ENCODE data around the gene ITPKB. TPM values are rescaled to one million over a fixed set of nuclear protein-coding genes. Genes with fewer than 3 reads are reported as not detected.

The ITPKB gene
- total RNA-seq = 10 to 100 TPM; 13.0 to 21.1 TPM

DNA sequence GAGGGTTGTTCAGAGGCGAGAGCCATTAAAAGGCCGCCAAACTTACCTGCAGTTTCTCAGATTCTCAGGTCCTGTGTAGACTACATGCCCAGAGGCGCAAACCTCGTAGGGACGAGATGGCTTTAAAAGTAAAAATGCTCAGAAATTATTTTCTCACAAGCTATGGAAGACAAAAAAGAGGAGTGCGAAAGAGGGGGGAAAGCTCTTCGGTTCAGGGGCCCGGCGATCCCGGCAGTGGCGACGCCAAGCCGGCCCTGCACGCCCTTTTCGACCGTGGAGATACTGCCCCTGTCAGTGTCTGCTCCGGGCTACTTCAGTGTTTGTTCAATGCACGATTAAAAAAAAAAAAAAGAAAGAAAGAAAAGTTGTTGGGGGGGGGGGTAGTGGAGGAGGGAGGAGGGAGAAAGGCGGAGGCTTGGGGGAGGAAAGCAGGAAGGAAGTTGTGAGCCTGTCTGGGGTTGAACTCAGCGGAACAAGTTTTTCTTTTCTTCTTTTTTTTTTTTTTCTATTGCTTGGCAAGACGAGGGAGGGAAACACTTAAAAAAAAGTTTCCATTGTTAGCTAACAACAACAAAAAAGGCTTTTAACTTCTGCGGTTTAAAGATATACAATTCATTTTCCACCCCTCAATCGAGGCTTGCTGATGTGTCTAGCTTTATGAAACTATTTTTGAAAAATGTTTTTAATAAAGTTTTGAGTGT lies at the start of gene ITPKB:
Gene ITPKB (minus strand): TSS at position 288 of the 701 bp plus-strand sequence. CDS start 1,824 bp downstream, outside the sequence.
- 1% methylated on average over 23 of the region's 23 CpGs for WGBS, 2 donors
- no peaks in the 10 kb centered on the region for H3K27me3 ChIP-seq
- H3K9me3 ChIP-seq = no peaks in the 10 kb centered on the region
- peak; percentile 68 for ATAC-seq
- intact Hi-C loops (cut with DNase I) = no loop called here
- peak within 1 kb of the TSS; percentile 53 to 85 (median 78) for H3K27ac ChIP-seq
- no peaks in the 10 kb centered on the region for H3K36me3 ChIP-seq (replicated peaks in 1 of 2; ENCODE audit: insufficient read depth in 1 of 2, low read depth in 2 of 2)
- H3K4me3 ChIP-seq = peak within 1 kb of the TSS; percentile 59 to 75
- H3K4me1 ChIP-seq = peaks cover 35% of the 10 kb centered on the region
- DNase-seq = peak; percentile 45 to 73 (median 64)
- TF ChIP-seq, protein P1, sequence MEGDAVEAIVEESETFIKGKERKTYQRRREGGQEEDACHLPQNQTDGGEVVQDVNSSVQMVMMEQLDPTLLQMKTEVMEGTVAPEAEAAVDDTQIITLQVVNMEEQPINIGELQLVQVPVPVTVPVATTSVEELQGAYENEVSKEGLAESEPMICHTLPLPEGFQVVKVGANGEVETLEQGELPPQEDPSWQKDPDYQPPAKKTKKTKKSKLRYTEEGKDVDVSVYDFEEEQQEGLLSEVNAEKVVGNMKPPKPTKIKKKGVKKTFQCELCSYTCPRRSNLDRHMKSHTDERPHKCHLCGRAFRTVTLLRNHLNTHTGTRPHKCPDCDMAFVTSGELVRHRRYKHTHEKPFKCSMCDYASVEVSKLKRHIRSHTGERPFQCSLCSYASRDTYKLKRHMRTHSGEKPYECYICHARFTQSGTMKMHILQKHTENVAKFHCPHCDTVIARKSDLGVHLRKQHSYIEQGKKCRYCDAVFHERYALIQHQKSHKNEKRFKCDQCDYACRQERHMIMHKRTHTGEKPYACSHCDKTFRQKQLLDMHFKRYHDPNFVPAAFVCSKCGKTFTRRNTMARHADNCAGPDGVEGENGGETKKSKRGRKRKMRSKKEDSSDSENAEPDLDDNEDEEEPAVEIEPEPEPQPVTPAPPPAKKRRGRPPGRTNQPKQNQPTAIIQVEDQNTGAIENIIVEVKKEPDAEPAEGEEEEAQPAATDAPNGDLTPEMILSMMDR (IDR thresholded peaks at IDR 0.05) = no peak
- peak in 2 of 3 donors; percentile 31 to 38 for TF ChIP-seq POLR2A (IDR thresholded peaks at IDR 0.05)

DNA sequence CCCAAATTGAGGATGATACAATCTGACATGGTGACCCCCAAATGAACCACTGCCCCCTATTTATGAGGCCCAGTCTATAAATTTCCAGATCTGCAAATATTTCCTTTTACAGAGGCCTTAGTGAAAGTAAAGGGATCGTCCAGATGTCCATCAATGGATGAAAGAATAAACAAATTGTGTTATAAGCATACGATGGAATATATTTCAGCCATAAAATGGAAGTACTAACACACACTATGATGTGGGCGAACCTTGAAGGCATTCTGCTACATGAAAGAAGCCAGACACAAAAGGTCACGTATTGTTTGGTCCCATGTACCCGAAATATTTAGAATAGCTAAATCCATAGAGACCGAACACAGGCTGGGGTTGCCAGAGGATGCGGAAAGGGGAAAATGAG lies 48.6 kb upstream of the ITPKB start:
- H3K27me3 ChIP-seq = no peaks in the 10 kb centered on the region
- intact Hi-C loops (cut with DNase I) = no loop called here
- no peak overlapping the region for H3K4me3 ChIP-seq
- DNase-seq (no peak), ATAC-seq (no peak)
- no peaks in the 10 kb centered on the region for H3K36me3 ChIP-seq (replicated peaks in 1 of 2; ENCODE audit: insufficient read depth in 1 of 2, low read depth in 2 of 2)
- no peaks in the 10 kb centered on the region for H3K9me3 ChIP-seq
- TF ChIP-seq, protein P1 (IDR thresholded peaks at IDR 0.05) = no peak
- no peak for TF ChIP-seq POLR2A (IDR thresholded peaks at IDR 0.05)
- no peak overlapping the region for H3K27ac ChIP-seq
- H3K4me1 ChIP-seq = no peaks in the 10 kb centered on the region
- WGBS, 2 donors = 76 to 84% methylated on average over 7 of the region's 7 CpGs

DNA sequence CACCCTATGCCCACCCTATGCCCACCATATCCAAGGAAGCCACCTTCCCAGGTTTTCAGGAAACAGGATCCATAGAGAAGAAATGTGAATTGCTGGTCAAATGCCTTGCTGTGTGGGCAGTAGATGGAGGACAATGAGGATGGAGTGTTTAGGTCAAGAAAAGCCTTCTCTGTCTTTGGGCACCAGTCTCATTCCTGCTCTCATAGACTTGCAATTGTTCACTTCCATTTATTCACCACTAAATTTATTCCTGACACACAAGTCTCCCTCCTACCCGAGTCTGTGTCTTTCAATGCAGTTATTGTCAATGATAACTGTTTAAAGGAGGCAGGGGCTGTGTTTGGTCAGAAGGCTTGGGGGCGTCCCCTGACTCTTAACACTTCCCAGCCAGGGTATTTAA lies 48.0 kb upstream of the ITPKB start:
- DNase-seq (no peak), ATAC-seq (no peak)
- H3K4me3 ChIP-seq = no peak overlapping the region
- WGBS, 2 donors = 51 to 54% methylated on average over 2 of the region's 2 CpGs
- intact Hi-C loops (cut with DNase I) = no loop called here
- H3K4me1 ChIP-seq = no peaks in the 10 kb centered on the region
- H3K36me3 ChIP-seq (replicated peaks in 1 of 2; ENCODE audit: insufficient read depth in 1 of 2, low read depth in 2 of 2) = no peaks in the 10 kb centered on the region
- no peaks in the 10 kb centered on the region for H3K9me3 ChIP-seq
- TF ChIP-seq, protein P1 (IDR thresholded peaks at IDR 0.05) = no peak
- no peak for TF ChIP-seq POLR2A (IDR thresholded peaks at IDR 0.05)
- no peaks in the 10 kb centered on the region for H3K27me3 ChIP-seq
- H3K27ac ChIP-seq = no peak overlapping the region

DNA sequence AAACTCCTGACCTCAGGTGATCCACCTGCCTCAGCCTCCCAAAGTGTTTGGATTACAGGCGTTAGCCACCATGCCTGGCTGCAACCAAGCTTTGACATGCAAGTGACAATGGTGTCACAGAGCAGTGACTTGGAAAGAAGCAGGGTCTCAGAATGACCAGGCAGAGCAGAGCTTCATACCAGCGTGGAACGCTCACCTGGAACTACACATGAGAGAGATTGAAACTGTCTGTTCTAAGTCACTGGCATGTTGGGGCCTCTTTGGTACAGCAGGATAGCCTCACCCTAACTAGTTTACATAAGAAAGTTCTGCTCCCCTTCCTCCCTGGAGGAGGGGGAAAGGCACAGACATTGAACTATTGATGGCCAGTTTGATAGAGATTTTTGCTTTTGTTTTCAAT lies 47.5 kb upstream of the ITPKB start:
- intact Hi-C loops (cut with DNase I) = no loop called here
- H3K27ac ChIP-seq = no peak overlapping the region
- TF ChIP-seq, protein P1 (IDR thresholded peaks at IDR 0.05) = no peak
- TF ChIP-seq POLR2A (IDR thresholded peaks at IDR 0.05) = no peak
- no peaks in the 10 kb centered on the region for H3K27me3 ChIP-seq
- DNase-seq (no peak), ATAC-seq (no peak)
- WGBS, 2 donors = 86 to 88% methylated on average over 2 to 3 of the region's 3 CpGs
- no peaks in the 10 kb centered on the region for H3K36me3 ChIP-seq (replicated peaks in 1 of 2; ENCODE audit: insufficient read depth in 1 of 2, low read depth in 2 of 2)
- H3K9me3 ChIP-seq = no peaks in the 10 kb centered on the region
- H3K4me3 ChIP-seq = no peak overlapping the region
- no peaks in the 10 kb centered on the region for H3K4me1 ChIP-seq

DNA sequence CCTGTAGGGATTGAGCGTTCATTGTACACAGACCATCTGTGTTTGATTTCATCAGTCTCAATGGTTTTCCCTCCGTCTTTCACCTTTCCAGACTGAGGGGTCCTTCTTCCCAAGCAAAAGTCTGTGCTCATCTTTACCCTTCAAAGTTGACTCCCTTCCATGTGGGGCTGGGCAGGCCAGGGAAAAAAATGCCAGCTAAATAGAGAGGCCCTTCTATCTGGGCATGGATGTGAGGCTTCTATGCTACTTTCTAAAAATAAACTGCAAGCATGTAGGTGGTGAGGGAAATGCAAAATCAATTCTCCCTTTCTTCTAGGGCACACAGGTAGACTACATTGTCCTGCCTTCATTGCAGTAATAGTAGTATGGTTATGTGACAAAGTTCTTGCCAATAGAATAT lies 46.7 kb upstream of the ITPKB start:
- ATAC-seq (no peak), DNase-seq (no peak)
- H3K27ac ChIP-seq = no peak overlapping the region
- H3K4me3 ChIP-seq = no peak overlapping the region
- intact Hi-C loops (cut with DNase I) = no loop called here
- 88 to 97% methylated on average over 2 of the region's 2 CpGs for WGBS, 2 donors
- no peaks in the 10 kb centered on the region for H3K4me1 ChIP-seq
- H3K36me3 ChIP-seq (replicated peaks in 1 of 2; ENCODE audit: insufficient read depth in 1 of 2, low read depth in 2 of 2) = no peaks in the 10 kb centered on the region
- H3K27me3 ChIP-seq = no peaks in the 10 kb centered on the region
- no peak for TF ChIP-seq POLR2A (IDR thresholded peaks at IDR 0.05)
- TF ChIP-seq, protein P1 (IDR thresholded peaks at IDR 0.05) = no peak
- H3K9me3 ChIP-seq = no peaks in the 10 kb centered on the region
